ENCODE data around the gene RASA3. TPM values are rescaled to one million over a fixed set of nuclear protein-coding genes. Genes with fewer than 3 reads are reported as not detected.

The RASA3 gene
- total and polyA plus RNA-seq, 9 of the 15 experiments (the other 6 are each of a cell fraction or from before 2014, with no cell fraction given): 0.72 to 25.3 (median 14.4) TPM

GRCh38 chr13:114065141-114065925 is 67.1 kb downstream of the RASA3 start (continued):
- peak; percentile 54 for TF ChIP-seq TAF9B (IDR thresholded peaks at IDR 0.05; ENCODE audit: partially characterized antibody)
- peak; percentile 78 for TF ChIP-seq ZNF316 (IDR thresholded peaks at IDR 0.05)
- TF ChIP-seq RBBP5 (IDR thresholded peaks at IDR 0.05; ENCODE audit: borderline replicate concordance, insufficient read depth, low read length, poor library complexity, severe bottlenecking): peak; percentile 29
- peak; percentile 76 for TF ChIP-seq RBFOX2 (IDR thresholded peaks at IDR 0.05; ENCODE audit: low read depth, low read length)
- peak; percentile 63; the same call in 1 of the 2 replicates for TF ChIP-seq KAT7 (CRISPR knock-in tag; IDR thresholded peaks at IDR 0.05; ENCODE audit: borderline replicate concordance)
- no peak for TF ChIP-seq ZMIZ1 (IDR thresholded peaks at IDR 0.05; ENCODE audit: low read depth in 2 of 2, low read length in 2 of 2)
- peak in 1 of 2 experiments; percentile 18 for TF ChIP-seq AFF1 (IDR thresholded peaks at IDR 0.05; ENCODE audit: low read depth in 1 of 2, partially characterized antibody in 2 of 2)
- TF ChIP-seq TFAP4 (CRISPR knock-in tag; IDR thresholded peaks at IDR 0.05; ENCODE audit: borderline replicate concordance): peak; percentile 70; the same call in 1 of the 2 replicates
- peak; percentile 79 for TF ChIP-seq EP400 (IDR thresholded peaks at IDR 0.05)
- peak; percentile 82 for TF ChIP-seq MYNN (IDR thresholded peaks at IDR 0.05)
- no peak for TF ChIP-seq MYNN (CRISPR knock-in tag; IDR thresholded peaks at IDR 0.05)

All from K562 (cell line).